NCI-H2107 treated with DMSO at 0.1 percent for 48 hours (cell line): Measurements from ENCODE around the gene RGL3.
A peak's percentile ranks its signal among the peaks of the same experiment; 100 is the strongest.
"Not testable (repeated sequence)": the region's sequence is repeated elsewhere in the genome, so short reads cannot be mapped to it uniquely, and the experiment has no call there.

ENCODE experiments used
- DNase-seq: peaks from one replicate; lab custom pipeline; 2025; ENCODE audit not compliant: unreplicated experiment; lab: John Stamatoyannopoulos, UW

RGL3 gene

GRCh38 chr19:11363881-11364280, 55.2 kb downstream of the RGL3 start:
- no peak for DNase-seq

- no peak for DNase-seq
Measured at GRCh38 chr19:11361771-11362731, 57.1 kb downstream of the RGL3 start.

GRCh38 chr19:11361037-11361770, 57.9 kb downstream of the RGL3 start:
- DNase-seq, result no peak

- DNase-seq, result no peak
Measured at GRCh38 chr19:11359421-11359820, 59.7 kb downstream of the RGL3 start.

GRCh38 chr19:11356676-11357550, 62.2 kb downstream of the RGL3 start:
- DNase-seq, result peak; percentile 16

- DNase-seq, result no peak
Measured at GRCh38 chr19:11356074-11356397, 63.1 kb downstream of the RGL3 start.

- DNase-seq, result no peak
Measured at GRCh38 chr19:11355160-11356073, 63.7 kb downstream of the RGL3 start, which contains the start of gene PLPPR2. Gene PLPPR2 (plus strand): TSS chr19:11355432. CDS start chr19:11357674, 2,242 bp downstream.

- DNase-seq, result not testable (repeated sequence)
Measured at GRCh38 chr19:11354102-11354501, 65.0 kb downstream of the RGL3 start.

GRCh38 chr19:11349171-11349570, 69.9 kb downstream of the RGL3 start:
- no peak for DNase-seq

- no peak for DNase-seq
Measured at GRCh38 chr19:11347546-11348039, 71.5 kb downstream of the RGL3 start.

- peak; percentile 94 for DNase-seq
Measured at GRCh38 chr19:11346104-11346940, 72.8 kb downstream of the RGL3 start, which contains the start of the genes CCDC159 and TMEM205. Gene CCDC159 (plus strand): TSS chr19:11346519. CDS start chr19:11346607, 88 bp downstream. Gene TMEM205 (minus strand): TSS chr19:11346268. CDS start chr19:11345619, 649 bp downstream.

- peak; percentile 21 for DNase-seq
Measured at GRCh38 chr19:11345122-11345803, 73.9 kb downstream of the RGL3 start.
